Measurements from ENCODE around the gene RNF217. TPM values are rescaled to one million over a fixed set of nuclear protein-coding genes. Genes with fewer than 3 reads are reported as not detected.

RNF217 gene
- total RNA-seq, 1 donor from 2014 or later = 25.5 TPM

DNA sequence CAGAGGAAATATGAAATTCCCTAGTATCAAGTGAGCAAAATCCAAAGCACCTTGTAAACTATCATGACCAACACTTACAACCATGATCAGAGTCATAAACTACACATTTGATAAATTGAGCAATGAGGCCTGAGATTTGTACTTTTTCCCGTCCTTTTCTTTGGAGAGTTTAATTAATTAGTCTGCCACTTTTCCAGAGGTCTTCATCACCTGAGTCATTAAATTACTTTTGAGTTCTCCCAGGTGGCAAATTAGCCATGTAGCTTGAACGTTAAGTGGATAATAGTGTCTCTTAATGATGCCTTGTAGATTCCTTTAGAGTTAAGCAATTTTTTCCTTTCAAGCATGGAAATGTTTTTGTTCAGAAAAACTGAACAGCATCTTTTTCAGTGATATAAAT lies 75.6 kb downstream of the RNF217 start:
- intact Hi-C loops (cut with DNase I) = no loop called here

GRCh38 chr6:125038925-125039324 lies 76.7 kb downstream of the RNF217 start:
- no peaks in the 10 kb centered on the region for H3K27me3 ChIP-seq (ENCODE audit: low read depth)
- no peak for DNase-seq
- no peak overlapping the region for H3K27ac ChIP-seq
- no peaks in the 10 kb centered on the region for H3K4me1 ChIP-seq
- intact Hi-C loops (cut with DNase I) = no loop called here
- ATAC-seq = no peak
- no peaks in the 10 kb centered on the region for H3K9me3 ChIP-seq
- TF ChIP-seq, protein P1, sequence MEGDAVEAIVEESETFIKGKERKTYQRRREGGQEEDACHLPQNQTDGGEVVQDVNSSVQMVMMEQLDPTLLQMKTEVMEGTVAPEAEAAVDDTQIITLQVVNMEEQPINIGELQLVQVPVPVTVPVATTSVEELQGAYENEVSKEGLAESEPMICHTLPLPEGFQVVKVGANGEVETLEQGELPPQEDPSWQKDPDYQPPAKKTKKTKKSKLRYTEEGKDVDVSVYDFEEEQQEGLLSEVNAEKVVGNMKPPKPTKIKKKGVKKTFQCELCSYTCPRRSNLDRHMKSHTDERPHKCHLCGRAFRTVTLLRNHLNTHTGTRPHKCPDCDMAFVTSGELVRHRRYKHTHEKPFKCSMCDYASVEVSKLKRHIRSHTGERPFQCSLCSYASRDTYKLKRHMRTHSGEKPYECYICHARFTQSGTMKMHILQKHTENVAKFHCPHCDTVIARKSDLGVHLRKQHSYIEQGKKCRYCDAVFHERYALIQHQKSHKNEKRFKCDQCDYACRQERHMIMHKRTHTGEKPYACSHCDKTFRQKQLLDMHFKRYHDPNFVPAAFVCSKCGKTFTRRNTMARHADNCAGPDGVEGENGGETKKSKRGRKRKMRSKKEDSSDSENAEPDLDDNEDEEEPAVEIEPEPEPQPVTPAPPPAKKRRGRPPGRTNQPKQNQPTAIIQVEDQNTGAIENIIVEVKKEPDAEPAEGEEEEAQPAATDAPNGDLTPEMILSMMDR (IDR thresholded peaks at IDR 0.05) = no peak
- no peak overlapping the region for H3K4me3 ChIP-seq
- H3K36me3 ChIP-seq = no peaks in the 10 kb centered on the region

More for the DNA sequence above, 75.6 kb downstream of the RNF217 start:
- Histone ChIP-seq H3K27ac (no peak overlapping the region), H3K27me3 (ENCODE audit: low read depth) (no peaks in the 10 kb centered on the region), H3K4me3 (no peak overlapping the region), H3K4me1 (no peaks in the 10 kb centered on the region), H3K9me3 (no peaks in the 10 kb centered on the region), H3K36me3 (no peaks in the 10 kb centered on the region)
- no peak for DNase-seq
- TF ChIP-seq, protein P1 (IDR thresholded peaks at IDR 0.05) = no peak
- ATAC-seq = no peak

- ATAC-seq = no peak
- Histone ChIP-seq H3K4me1 (no peaks in the 10 kb centered on the region), H3K36me3 (peaks cover 4% of the 10 kb centered on the region), H3K4me3 (no peak overlapping the region), H3K9me3 (no peaks in the 10 kb centered on the region), H3K27ac (no peak overlapping the region), H3K27me3 (ENCODE audit: low read depth) (no peaks in the 10 kb centered on the region)
- intact Hi-C loops (cut with DNase I) = no loop called here
- DNase-seq = no peak
- TF ChIP-seq, protein P1 (IDR thresholded peaks at IDR 0.05) = no peak
Measured at GRCh38 chr6:125041740-125042459, 79.7 kb downstream of the RNF217 start.

DNA sequence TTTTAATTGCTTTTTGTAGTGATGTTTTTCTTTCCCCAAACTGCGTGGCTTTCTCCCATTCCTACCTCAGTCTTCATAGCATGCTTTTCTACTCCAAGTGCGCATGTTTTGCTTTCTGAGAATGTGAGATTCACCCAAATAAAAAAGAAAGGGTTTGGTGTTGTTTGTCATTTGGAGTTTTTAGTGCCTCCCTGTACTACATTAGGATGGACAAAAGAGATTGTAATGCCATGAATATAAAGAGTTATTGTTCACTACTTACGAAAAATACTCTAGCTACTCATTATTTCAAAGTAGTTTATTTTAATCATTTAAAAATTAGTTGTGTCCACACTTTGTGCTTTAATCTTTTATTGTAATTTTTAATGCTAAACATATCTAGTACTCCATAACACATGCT lies 81.8 kb downstream of the RNF217 start:
- Histone ChIP-seq H3K9me3 (no peaks in the 10 kb centered on the region), H3K27ac (no peak overlapping the region), H3K27me3 (ENCODE audit: low read depth) (no peaks in the 10 kb centered on the region), H3K4me3 (no peak overlapping the region), H3K4me1 (no peaks in the 10 kb centered on the region), H3K36me3 (peaks cover 4% of the 10 kb centered on the region)
- intact Hi-C loops (cut with DNase I) = no loop called here
- TF ChIP-seq, protein P1 (IDR thresholded peaks at IDR 0.05) = no peak
- ATAC-seq (no peak), DNase-seq (no peak)

DNA sequence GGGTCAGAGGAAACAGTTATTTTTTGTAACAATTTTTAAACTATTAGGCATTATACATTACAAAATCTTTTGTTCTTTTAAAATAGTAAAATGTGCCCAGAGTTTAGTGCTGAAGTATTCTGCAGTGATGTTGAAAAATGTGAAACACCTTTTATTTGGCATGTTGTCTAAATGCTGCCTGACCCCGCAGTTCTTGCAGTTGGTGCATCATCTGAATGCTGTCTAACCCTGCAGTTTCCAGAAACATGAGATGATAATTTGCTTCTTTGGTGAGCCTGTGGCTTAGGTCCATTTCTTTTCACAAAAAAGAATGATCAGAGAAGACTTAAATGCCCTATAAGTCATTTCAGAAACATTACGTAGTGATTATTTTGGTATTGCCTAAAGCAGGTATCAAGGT lies 82.4 kb downstream of the RNF217 start:
- peaks cover 4% of the 10 kb centered on the region for H3K36me3 ChIP-seq
- no peaks in the 10 kb centered on the region for H3K9me3 ChIP-seq
- DNase-seq (no peak), ATAC-seq (no peak)
- H3K27me3 ChIP-seq (ENCODE audit: low read depth) = no peaks in the 10 kb centered on the region
- no peak overlapping the region for H3K4me3 ChIP-seq
- intact Hi-C loops (cut with DNase I) = no loop called here
- no peaks in the 10 kb centered on the region for H3K4me1 ChIP-seq
- TF ChIP-seq, protein P1 (IDR thresholded peaks at IDR 0.05) = no peak
- H3K27ac ChIP-seq = no peak overlapping the region
